ENCODE measurements around the gene LSM7. TPM values are rescaled to one million over a fixed set of nuclear protein-coding genes. Genes with fewer than 3 reads are reported as not detected.

LSM7 gene
- total and polyA plus RNA-seq, 2 of the 13 experiments (the other 11 are each of a cell fraction or from before 2014, with no cell fraction given): 140 to 205 TPM

DNA sequence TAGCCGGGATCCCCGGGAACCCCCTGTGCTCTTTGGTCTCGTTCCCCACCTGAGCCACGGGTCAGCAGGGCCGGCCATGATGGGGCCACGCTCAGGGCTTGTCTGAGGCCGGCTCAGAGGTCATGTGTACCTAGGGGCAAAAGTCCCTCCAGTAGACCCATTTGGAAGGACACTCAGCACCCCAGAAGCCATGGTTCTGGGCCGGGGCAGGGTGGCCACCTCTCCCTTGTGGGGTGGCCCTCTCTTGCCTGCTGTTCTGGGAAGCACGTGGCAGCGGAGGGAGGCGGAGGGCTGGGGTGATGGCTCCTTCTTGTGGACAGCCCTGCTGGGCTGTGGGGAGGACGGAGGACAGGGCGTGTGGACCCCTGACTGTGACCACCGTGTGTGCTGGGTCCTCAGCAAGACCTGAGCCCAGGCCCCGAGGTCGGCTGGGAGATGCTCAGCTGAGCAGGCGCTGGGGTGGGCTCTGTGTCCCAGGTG, 40.0 kb downstream of the LSM7 start (continued):
- TF ChIP-seq MAZ (IDR thresholded peaks at IDR 0.05; ENCODE audit: borderline replicate concordance, low read depth, low read length): no peak
- 0 out of 2 replicates have a peak, but pooled peaks have one; percentile 34 for TF ChIP-seq MAZ (CRISPR knock-in tag; IDR thresholded peaks at IDR 0.05; ENCODE audit: low read depth)
- no peak for TF ChIP-seq ZNF878 (CRISPR knock-in tag; IDR thresholded peaks at IDR 0.05)
- TF ChIP-seq ZFAT (CRISPR knock-in tag; conservative IDR thresholded peaks at IDR 0.05): no peak
- TF ChIP-seq, protein P1, sequence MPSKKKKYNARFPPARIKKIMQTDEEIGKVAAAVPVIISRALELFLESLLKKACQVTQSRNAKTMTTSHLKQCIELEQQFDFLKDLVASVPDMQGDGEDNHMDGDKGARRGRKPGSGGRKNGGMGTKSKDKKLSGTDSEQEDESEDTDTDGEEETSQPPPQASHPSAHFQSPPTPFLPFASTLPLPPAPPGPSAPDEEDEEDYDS (CRISPR knock-in tag; IDR thresholded peaks at IDR 0.05): 0 out of 2 replicates have a peak, but pooled peaks have one; percentile 22
- TF ChIP-seq, protein P2, sequence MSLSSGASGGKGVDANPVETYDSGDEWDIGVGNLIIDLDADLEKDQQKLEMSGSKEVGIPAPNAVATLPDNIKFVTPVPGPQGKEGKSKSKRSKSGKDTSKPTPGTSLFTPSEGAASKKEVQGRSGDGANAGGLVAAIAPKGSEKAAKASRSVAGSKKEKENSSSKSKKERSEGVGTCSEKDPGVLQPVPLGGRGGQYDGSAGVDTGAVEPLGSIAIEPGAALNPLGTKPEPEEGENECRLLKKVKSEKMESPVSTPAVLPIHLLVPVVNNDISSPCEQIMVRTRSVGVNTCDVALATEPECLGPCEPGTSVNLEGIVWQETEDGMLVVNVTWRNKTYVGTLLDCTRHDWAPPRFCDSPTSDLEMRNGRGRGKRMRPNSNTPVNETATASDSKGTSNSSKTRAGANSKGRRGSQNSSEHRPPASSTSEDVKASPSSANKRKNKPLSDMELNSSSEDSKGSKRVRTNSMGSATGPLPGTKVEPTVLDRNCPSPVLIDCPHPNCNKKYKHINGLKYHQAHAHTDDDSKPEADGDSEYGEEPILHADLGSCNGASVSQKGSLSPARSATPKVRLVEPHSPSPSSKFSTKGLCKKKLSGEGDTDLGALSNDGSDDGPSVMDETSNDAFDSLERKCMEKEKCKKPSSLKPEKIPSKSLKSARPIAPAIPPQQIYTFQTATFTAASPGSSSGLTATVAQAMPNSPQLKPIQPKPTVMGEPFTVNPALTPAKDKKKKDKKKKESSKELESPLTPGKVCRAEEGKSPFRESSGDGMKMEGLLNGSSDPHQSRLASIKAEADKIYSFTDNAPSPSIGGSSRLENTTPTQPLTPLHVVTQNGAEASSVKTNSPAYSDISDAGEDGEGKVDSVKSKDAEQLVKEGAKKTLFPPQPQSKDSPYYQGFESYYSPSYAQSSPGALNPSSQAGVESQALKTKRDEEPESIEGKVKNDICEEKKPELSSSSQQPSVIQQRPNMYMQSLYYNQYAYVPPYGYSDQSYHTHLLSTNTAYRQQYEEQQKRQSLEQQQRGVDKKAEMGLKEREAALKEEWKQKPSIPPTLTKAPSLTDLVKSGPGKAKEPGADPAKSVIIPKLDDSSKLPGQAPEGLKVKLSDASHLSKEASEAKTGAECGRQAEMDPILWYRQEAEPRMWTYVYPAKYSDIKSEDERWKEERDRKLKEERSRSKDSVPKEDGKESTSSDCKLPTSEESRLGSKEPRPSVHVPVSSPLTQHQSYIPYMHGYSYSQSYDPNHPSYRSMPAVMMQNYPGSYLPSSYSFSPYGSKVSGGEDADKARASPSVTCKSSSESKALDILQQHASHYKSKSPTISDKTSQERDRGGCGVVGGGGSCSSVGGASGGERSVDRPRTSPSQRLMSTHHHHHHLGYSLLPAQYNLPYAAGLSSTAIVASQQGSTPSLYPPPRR (CRISPR knock-in tag; IDR thresholded peaks at IDR 0.05; ENCODE audit: borderline replicate concordance): peak; percentile 15; the same call in 1 of the 2 replicates
- no peak for TF ChIP-seq RBM22 (optimal IDR thresholded peaks at IDR 0.05; ENCODE audit: low read length)
- TF ChIP-seq, protein P3, sequence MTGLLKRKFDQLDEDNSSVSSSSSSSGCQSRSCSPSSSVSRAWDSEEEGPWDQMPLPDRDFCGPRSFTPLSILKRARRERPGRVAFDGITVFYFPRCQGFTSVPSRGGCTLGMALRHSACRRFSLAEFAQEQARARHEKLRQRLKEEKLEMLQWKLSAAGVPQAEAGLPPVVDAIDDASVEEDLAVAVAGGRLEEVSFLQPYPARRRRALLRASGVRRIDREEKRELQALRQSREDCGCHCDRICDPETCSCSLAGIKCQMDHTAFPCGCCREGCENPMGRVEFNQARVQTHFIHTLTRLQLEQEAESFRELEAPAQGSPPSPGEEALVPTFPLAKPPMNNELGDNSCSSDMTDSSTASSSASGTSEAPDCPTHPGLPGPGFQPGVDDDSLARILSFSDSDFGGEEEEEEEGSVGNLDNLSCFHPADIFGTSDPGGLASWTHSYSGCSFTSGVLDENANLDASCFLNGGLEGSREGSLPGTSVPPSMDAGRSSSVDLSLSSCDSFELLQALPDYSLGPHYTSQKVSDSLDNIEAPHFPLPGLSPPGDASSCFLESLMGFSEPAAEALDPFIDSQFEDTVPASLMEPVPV (CRISPR knock-in tag; IDR thresholded peaks at IDR 0.05): peak; percentile 41; the same call in 1 of the 2 replicates
- TF ChIP-seq MXD4 (CRISPR knock-in tag; IDR thresholded peaks at IDR 0.05): 0 out of 2 replicates have a peak, but pooled peaks have one; percentile 38
- TF ChIP-seq SALL2 (CRISPR knock-in tag; IDR thresholded peaks at IDR 0.05): 0 out of 2 replicates have a peak, but pooled peaks have one; percentile 34
- 0 out of 2 replicates have a peak, but pooled peaks have one; percentile 33 for TF ChIP-seq ZSCAN21 (CRISPR knock-in tag; IDR thresholded peaks at IDR 0.05; ENCODE audit: borderline replicate concordance)
- TF ChIP-seq ETV5 (CRISPR knock-in tag; IDR thresholded peaks at IDR 0.05; ENCODE audit: borderline replicate concordance): peak; percentile 60; the same call in 1 of the 2 replicates
- TF ChIP-seq RXRA (CRISPR knock-in tag; IDR thresholded peaks at IDR 0.05): peak; percentile 71; the same call in 1 of the 2 replicates
- no peak for TF ChIP-seq ZNF674 (CRISPR knock-in tag; IDR thresholded peaks at IDR 0.05; ENCODE audit: low read depth)
- TF ChIP-seq, protein P4, sequence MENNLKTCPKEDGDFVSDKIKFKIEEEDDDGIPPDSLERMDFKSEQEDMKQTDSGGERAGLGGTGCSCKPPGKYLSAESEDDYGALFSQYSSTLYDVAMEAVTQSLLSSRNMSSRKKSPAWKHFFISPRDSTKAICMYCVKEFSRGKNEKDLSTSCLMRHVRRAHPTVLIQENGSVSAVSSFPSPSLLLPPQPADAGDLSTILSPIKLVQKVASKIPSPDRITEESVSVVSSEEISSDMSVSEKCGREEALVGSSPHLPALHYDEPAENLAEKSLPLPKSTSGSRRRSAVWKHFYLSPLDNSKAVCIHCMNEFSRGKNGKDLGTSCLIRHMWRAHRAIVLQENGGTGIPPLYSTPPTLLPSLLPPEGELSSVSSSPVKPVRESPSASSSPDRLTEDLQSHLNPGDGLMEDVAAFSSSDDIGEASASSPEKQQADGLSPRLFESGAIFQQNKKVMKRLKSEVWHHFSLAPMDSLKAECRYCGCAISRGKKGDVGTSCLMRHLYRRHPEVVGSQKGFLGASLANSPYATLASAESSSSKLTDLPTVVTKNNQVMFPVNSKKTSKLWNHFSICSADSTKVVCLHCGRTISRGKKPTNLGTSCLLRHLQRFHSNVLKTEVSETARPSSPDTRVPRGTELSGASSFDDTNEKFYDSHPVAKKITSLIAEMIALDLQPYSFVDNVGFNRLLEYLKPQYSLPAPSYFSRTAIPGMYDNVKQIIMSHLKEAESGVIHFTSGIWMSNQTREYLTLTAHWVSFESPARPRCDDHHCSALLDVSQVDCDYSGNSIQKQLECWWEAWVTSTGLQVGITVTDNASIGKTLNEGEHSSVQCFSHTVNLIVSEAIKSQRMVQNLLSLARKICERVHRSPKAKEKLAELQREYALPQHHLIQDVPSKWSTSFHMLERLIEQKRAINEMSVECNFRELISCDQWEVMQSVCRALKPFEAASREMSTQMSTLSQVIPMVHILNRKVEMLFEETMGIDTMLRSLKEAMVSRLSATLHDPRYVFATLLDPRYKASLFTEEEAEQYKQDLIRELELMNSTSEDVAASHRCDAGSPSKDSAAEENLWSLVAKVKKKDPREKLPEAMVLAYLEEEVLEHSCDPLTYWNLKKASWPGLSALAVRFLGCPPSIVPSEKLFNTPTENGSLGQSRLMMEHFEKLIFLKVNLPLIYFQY (CRISPR knock-in tag; IDR thresholded peaks at IDR 0.05; ENCODE audit: borderline replicate concordance): peak; percentile 67; the same call in 1 of the 2 replicates
- TF ChIP-seq ZNF235 (CRISPR knock-in tag; IDR thresholded peaks at IDR 0.05; ENCODE audit: borderline replicate concordance): 0 out of 2 replicates have a peak, but pooled peaks have one; percentile 21
- TF ChIP-seq FOSL1 (CRISPR knock-in tag; IDR thresholded peaks at IDR 0.05; ENCODE audit: borderline replicate concordance): no peak
- 0 out of 2 replicates have a peak, but pooled peaks have one; percentile 43 for TF ChIP-seq GATAD2A (CRISPR knock-in tag; IDR thresholded peaks at IDR 0.05)
- TF ChIP-seq ZNF816 (CRISPR knock-in tag; IDR thresholded peaks at IDR 0.05; ENCODE audit: borderline replicate concordance): no peak

Measured in HepG2 (cell line).